K562 (cell line): ENCODE measurements around the gene ADGRE1. TPM values are rescaled to one million over a fixed set of nuclear protein-coding genes. Genes with fewer than 3 reads are reported as not detected.

Source experiments
- ATAC-seq: fragments of 200-7000 bp; cut with Tn5 transposase; 3 replicates; pipeline ENCODE4 v1.9.1; 2020; ENCODE audit warnings: moderate library complexity
- BruUV-seq: library from RNA; stranded (reverse); fragments of 400-500 nt; replicated peaks from 2 replicates; lab custom pipeline; 2021; lab: Mats Ljungman, UMichigan
- CTCF ChIA-PET: fragments of 300-600 bp; formaldehyde crosslinking; extraction: SDS; loops from one replicate; lab custom pipeline; 2021; ENCODE audit warnings: low intra/inter-chr PET ratio; lab: Yijun Ruan, JAX
- POLR2A ChIA-PET: fragments of 300-600, 350-650 bp; sonication (Branson Sonifier 250); formaldehyde crosslinking; extraction: SDS; loops from one replicate; lab custom pipeline; 2021; ENCODE audit warnings: antibody characterized with exemption, inconsistent platforms; lab: Yijun Ruan, JAX
- DNase-seq, 4 experiments: peaks; one replicate each; pipeline versions ENCODE4 v3.0.0 to v3.0.0-alpha.2; 2011 to 2018; ENCODE audit warnings: low spot score in 3 of 4, mixed read lengths in 3 of 4; ENCODE audit errors: extremely low read depth in 1 of 4
- FAIRE-seq: peaks from 2 replicates; lab custom pipeline; 2011; peaks lifted over from hg19 to GRCh38; lab: Jason Lieb, UNC
- H2AFZ ChIP-seq: 2 replicates; pipeline ENCODE4 v1.6.0; 2011; ENCODE audit warnings: low read depth, low read length, control low read depth, inconsistent platforms
- H3K27ac ChIP-seq: fragments of 200-600 bp; 3 replicates; pipeline ENCODE4 v1.8.0; 2011; ENCODE audit warnings: low read depth, mild to moderate bottlenecking, control low read depth, inconsistent platforms, low read length, moderate library complexity, mixed read lengths; ENCODE audit errors: extremely low read depth
- H3K27me3 ChIP-seq, 2 experiments: fragments of 300-600 bp in 1 of 2; 2 replicates in 1 of 2; 3 replicates in 1 of 2; pipeline versions ENCODE4 v1.6.0 to v1.8.0; 2011; ENCODE audit warnings: inconsistent platforms in 2 of 2, low read length in 2 of 2, mild to moderate bottlenecking in 1 of 2, mixed read lengths in 1 of 2, moderate library complexity in 1 of 2; ENCODE audit not compliant: control insufficient read depth in 2 of 2, insufficient read depth in 2 of 2
- H3K36me3 ChIP-seq: fragments of 300-600 bp; 3 replicates; pipeline ENCODE4 v1.8.0; 2011; ENCODE audit warnings: mild to moderate bottlenecking, low read length, inconsistent platforms; ENCODE audit not compliant: control insufficient read depth, insufficient read depth
- H3K4me1 ChIP-seq, 2 experiments: fragments of 200-600 bp in 1 of 2; replicated peaks in 1 of 2; 2 replicates in 1 of 2; 3 replicates in 1 of 2; pipeline versions ENCODE4 v1.5.1 to v1.8.0; 2011; ENCODE audit warnings: inconsistent platforms in 2 of 2, low read length in 2 of 2, mild to moderate bottlenecking in 1 of 2, mixed read lengths in 1 of 2, moderate library complexity in 1 of 2; ENCODE audit not compliant: control insufficient read depth in 2 of 2, insufficient read depth in 2 of 2
- H3K4me2 ChIP-seq: 2 replicates; pipeline ENCODE4 v1.6.1; 2011; ENCODE audit warnings: low read length, control low read depth, inconsistent platforms, mixed read lengths; ENCODE audit not compliant: insufficient read depth
- H3K4me3 ChIP-seq: fragments of 200-600 bp; sonication (generic), shearing (Covaris generic); 2 replicates; pipeline ENCODE4 v1.5.1; 2016; ENCODE audit warnings: control low read depth, inconsistent platforms
- H3K79me2 ChIP-seq: fragments of 200-600 bp; 3 replicates; pipeline ENCODE4 v1.8.0; 2011; ENCODE audit warnings: low read length, inconsistent platforms; ENCODE audit not compliant: control insufficient read depth, insufficient read depth
- H3K9ac ChIP-seq, 2 experiments: 2 replicates each; pipeline versions ENCODE4 v1.6.0 to v1.6.1; 2011; ENCODE audit warnings: low read depth in 2 of 2, low read length in 2 of 2, control low read depth in 1 of 2, inconsistent platforms in 1 of 2, mild to moderate bottlenecking in 1 of 2, mixed read lengths in 1 of 2; ENCODE audit not compliant: insufficient read depth in 1 of 2
- H3K9me1 ChIP-seq: one replicate; pipeline ENCODE4 v1.6.0; 2011; ENCODE audit warnings: inconsistent platforms, mild to moderate bottlenecking, low read length, moderate library complexity; ENCODE audit not compliant: control insufficient read depth, insufficient read depth
- H3K9me3 ChIP-seq: replicated peaks from 2 replicates; pipeline ENCODE4 v1.5.1; 2011; ENCODE audit warnings: low read depth, low read length, inconsistent platforms; ENCODE audit not compliant: control insufficient read depth, insufficient read depth
- H4K20me1 ChIP-seq: replicated peaks from 2 replicates; pipeline ENCODE4 v1.6.1; 2011; ENCODE audit warnings: low read length, inconsistent platforms, mixed read lengths; ENCODE audit not compliant: control insufficient read depth, insufficient read depth
- CC2D1A ChIP-seq: fragments of 450-650 bp; IDR thresholded peaks from 2 replicates; pipeline ENCODE4 v1.6.1; 2017; ENCODE audit warnings: mild to moderate bottlenecking
- EHMT2 ChIP-seq: fragments of 450-650 bp; IDR thresholded peaks from 2 replicates; pipeline ENCODE4 v1.6.1; 2018; ENCODE audit warnings: antibody characterized with exemption
- PTRF ChIP-seq: fragments of 450-650 bp; IDR thresholded peaks from 2 replicates; pipeline ENCODE4 v1.6.1; 2016; ENCODE audit warnings: mild to moderate bottlenecking, missing genetic modification characterization, missing compliant biosample characterization
- SREBF1 ChIP-seq: fragments of 150-350 bp; IDR thresholded peaks from 2 replicates; pipeline ENCODE4 v1.6.1; 2014; ENCODE audit warnings: antibody characterized with exemption, low read depth, low read length, borderline replicate concordance
- XRCC5 ChIP-seq: fragments of 200-400 bp; formaldehyde crosslinking; IDR thresholded peaks from 2 replicates; pipeline ENCODE4 v1.6.1; 2017; ENCODE audit warnings: low read depth, mild to moderate bottlenecking, low read length
- ZBTB17 ChIP-seq: fragments of 450-650 bp; formaldehyde crosslinking; IDR thresholded peaks from 2 replicates; pipeline ENCODE4 v1.4.0; 2020; ENCODE audit warnings: mild to moderate bottlenecking
- ZNF347 ChIP-seq: fragments of 450-650 bp; formaldehyde crosslinking; IDR thresholded peaks from 2 replicates; pipeline ENCODE4 v1.4.0; 2020; ENCODE audit warnings: low read depth, mild to moderate bottlenecking, moderate library complexity
- ZSCAN32 ChIP-seq: fragments of 450-650 bp; formaldehyde crosslinking; IDR thresholded peaks from 2 replicates; pipeline ENCODE4 v1.4.0; 2020; ENCODE audit warnings: mild to moderate bottlenecking, moderate library complexity
- ZZZ3 ChIP-seq: fragments of 450-650 bp; IDR thresholded peaks from 2 replicates; pipeline ENCODE4 v1.6.1; 2016; ENCODE audit warnings: antibody characterized with exemption, mild to moderate bottlenecking, moderate library complexity
- WGBS: fragments of 100-300 bp; shearing (Covaris generic); methylation state at CpG from one replicate; pipeline ENCODE4 v1.1.6; 2016; ENCODE audit warnings: low coverage, mixed read lengths; ENCODE audit not compliant: insufficient coverage; ENCODE audit errors: missing lambda C conversion rate; 5-methylcytosine and 5-hydroxymethylcytosine counted together
- in situ Hi-C: fragments of 300-500 bp; cut with MboI; formaldehyde crosslinking; loops from 4 replicates; pipeline ENCODE4 v1.15.0; 2018; ENCODE audit warnings: inconsistent platforms, mixed read lengths
- intact Hi-C: fragments of 100-400 bp; cut with micrococcal nuclease; formaldehyde crosslinking; loops from 2 replicates; pipeline ENCODE4 v1.14.2; 2022
- polyA plus RNA-seq, 8 experiments: library from polyadenylated mRNA; depleted of rRNA in 4 of 8; stranded (reverse) in 5 of 8; unstranded in 3 of 8; fragments of >200 nt; fragmentation: Nextera tagmentation in 2 of 8; fragmentation: Illumina TruSeq in 1 of 8; extraction: Ambion mirVana in 2 of 8; extraction: Trizol in 1 of 8; gene quantifications; 2 replicates each; pipeline versions ENCODE4 v1.2.1 to v1.2.3, GENCODE V29; 2011 to 2014; ENCODE audit warnings: inconsistent platforms in 1 of 8, missing spikeins in 1 of 8
- total RNA-seq, 7 experiments: library from RNA; depleted of rRNA in 6 of 7; stranded (reverse); fragments of >200 nt in 6 of 7; fragmentation: Illumina TruSeq in 2 of 7; extraction: Trizol in 2 of 7; gene quantifications; 2 replicates each; pipeline versions ENCODE4 v1.2.1 to v1.2.3, GENCODE V29; 2011 to 2021; ENCODE audit warnings: low replicate concordance in 1 of 7
- TF ChIP-seq, protein P1 (sequence below), 2 experiments: fragments of 450-650 bp; IDR thresholded peaks; 2 replicates each; pipeline ENCODE4 v1.6.1; 2018; ENCODE audit warnings: mild to moderate bottlenecking in 2 of 2, low read depth in 1 of 2; ENCODE audit not compliant: partially characterized antibody in 2 of 2
- TF ChIP-seq, protein P2 (sequence below): sonication (generic); formaldehyde crosslinking; IDR thresholded peaks from 2 replicates; pipeline ENCODE4 v1.8.0; 2022; ENCODE audit warnings: mild to moderate bottlenecking, missing genetic modification reagents

ADGRE1 gene
- total and polyA plus RNA-seq, 9 of the 15 experiments (the other 6 are each of a cell fraction or from before 2014, with no cell fraction given) = 0.09 to 0.49 (median 0.25) TPM; not detected in 1

- TF ChIP-seq XRCC5 (no peak), CC2D1A (no peak)
Observed at GRCh38 chr19:6983448-6983847, 96.1 kb downstream of the ADGRE1 start (continued).

DNA sequence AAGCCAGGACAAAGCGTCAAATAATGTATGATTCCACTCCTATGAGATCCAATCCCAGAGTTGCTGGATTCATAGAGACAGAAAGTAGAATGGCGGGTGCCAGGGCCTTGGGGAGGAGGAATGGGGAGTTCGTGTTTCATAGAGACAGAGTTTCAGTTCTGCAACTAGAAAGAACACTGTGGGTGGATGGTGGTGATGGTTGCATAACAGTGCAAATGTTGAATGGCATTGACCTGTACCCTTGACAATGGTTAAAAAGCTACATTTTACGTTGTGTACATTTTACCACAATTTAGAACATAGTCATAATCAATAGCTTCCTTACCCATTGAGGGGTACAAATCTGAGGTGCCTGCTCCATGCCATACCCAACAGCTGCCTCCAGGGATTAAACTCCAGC, 100.5 kb downstream of the ADGRE1 start:
- POLR2A ChIA-PET = interaction anchor here (1.1 to 1.5 kb wide), 2 partner anchors 10 to 17 kb away, joined by 3 to 4 read pairs; no protein-coding TSS in a partner anchor
- in situ Hi-C loops (no loop called here), intact Hi-C loops (no loop called here)
- Histone ChIP-seq H3K9me3 (peaks cover 2% of the 10 kb centered on the region; the same call in 1 of the 2 replicates), H3K9ac (no peak overlapping the region), H3K4me1 (no peaks in the 10 kb centered on the region), H3K36me3 (no peaks in the 10 kb centered on the region), H3K9me1 (no peaks in the 10 kb centered on the region), H3K27me3 (peaks cover 0 to 21% of the 10 kb centered on the region in 2 experiments; a peak in 2 of 5 replicates), H3K4me3 (no peak overlapping the region), H3K79me2 (no peaks in the 10 kb centered on the region), H3K4me2 (no peak overlapping the region), H4K20me1 (no peaks in the 10 kb centered on the region), H3K27ac (no peak overlapping the region), H2AFZ (no peak overlapping the region)
- FAIRE-seq = no peak
- CTCF ChIA-PET = no interaction called here
- DNase-seq = no peak
- no TSS peak for BruUV-seq
- WGBS = 0% methylated on average over 4 of the region's 4 CpGs
- no peak for ATAC-seq
- TF ChIP-seq ZSCAN32 (no peak), SREBF1 (no peak), PTRF (tag) (no peak), EHMT2 (no peak), ZNF347 (CRISPR knock-in tag) (no peak), ZZZ3 (no peak), ZBTB17 (CRISPR knock-in tag) (no peak)
- TF ChIP-seq, protein P1, sequence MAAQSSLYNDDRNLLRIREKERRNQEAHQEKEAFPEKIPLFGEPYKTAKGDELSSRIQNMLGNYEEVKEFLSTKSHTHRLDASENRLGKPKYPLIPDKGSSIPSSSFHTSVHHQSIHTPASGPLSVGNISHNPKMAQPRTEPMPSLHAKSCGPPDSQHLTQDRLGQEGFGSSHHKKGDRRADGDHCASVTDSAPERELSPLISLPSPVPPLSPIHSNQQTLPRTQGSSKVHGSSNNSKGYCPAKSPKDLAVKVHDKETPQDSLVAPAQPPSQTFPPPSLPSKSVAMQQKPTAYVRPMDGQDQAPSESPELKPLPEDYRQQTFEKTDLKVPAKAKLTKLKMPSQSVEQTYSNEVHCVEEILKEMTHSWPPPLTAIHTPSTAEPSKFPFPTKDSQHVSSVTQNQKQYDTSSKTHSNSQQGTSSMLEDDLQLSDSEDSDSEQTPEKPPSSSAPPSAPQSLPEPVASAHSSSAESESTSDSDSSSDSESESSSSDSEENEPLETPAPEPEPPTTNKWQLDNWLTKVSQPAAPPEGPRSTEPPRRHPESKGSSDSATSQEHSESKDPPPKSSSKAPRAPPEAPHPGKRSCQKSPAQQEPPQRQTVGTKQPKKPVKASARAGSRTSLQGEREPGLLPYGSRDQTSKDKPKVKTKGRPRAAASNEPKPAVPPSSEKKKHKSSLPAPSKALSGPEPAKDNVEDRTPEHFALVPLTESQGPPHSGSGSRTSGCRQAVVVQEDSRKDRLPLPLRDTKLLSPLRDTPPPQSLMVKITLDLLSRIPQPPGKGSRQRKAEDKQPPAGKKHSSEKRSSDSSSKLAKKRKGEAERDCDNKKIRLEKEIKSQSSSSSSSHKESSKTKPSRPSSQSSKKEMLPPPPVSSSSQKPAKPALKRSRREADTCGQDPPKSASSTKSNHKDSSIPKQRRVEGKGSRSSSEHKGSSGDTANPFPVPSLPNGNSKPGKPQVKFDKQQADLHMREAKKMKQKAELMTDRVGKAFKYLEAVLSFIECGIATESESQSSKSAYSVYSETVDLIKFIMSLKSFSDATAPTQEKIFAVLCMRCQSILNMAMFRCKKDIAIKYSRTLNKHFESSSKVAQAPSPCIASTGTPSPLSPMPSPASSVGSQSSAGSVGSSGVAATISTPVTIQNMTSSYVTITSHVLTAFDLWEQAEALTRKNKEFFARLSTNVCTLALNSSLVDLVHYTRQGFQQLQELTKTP (IDR thresholded peaks at IDR 0.05; ENCODE audit: low read depth in 1 of 2, partially characterized antibody in 2 of 2) = no peak
- TF ChIP-seq, protein P2, sequence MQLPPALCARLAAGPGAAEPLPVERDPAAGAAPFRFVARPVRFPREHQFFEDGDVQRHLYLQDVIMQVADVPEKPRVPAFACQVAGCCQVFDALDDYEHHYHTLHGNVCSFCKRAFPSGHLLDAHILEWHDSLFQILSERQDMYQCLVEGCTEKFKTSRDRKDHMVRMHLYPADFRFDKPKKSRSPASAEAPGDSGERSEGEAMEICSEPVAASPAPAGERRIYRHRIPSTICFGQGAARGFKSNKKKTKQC (CRISPR knock-in tag) = no peak
